Keratinocyte (primary cell): ENCODE data around the gene SETX. TPM values are rescaled to one million over a fixed set of nuclear protein-coding genes. Genes with fewer than 3 reads are reported as not detected.

Experiments
- DNase-seq: peaks from one replicate; pipeline ENCODE4 v3.0.0-alpha.2; 2011; ENCODE audit warnings: low read depth, missing footprints, low spot score
- FAIRE-seq: peaks from 2 replicates; lab custom pipeline; 2011; peaks lifted over from hg19 to GRCh38; lab: Jason Lieb, UNC
- H2AFZ ChIP-seq: 2 replicates; pipeline ENCODE4 v1.6.0; 2012; ENCODE audit warnings: low read length, control low read depth, inconsistent platforms; ENCODE audit not compliant: control insufficient read depth
- H3K27ac ChIP-seq: 2 replicates; pipeline ENCODE4 v1.5.1; 2011; ENCODE audit warnings: low read length; ENCODE audit not compliant: control insufficient read depth, insufficient read depth
- H3K27me3 ChIP-seq: 3 replicates; pipeline ENCODE4 v1.6.0; 2011; ENCODE audit warnings: low read length; ENCODE audit not compliant: control insufficient read depth, insufficient read depth; ENCODE audit errors: extremely low read depth
- H3K36me3 ChIP-seq, 2 experiments: 2 replicates in 1 of 2; 3 replicates in 1 of 2; pipeline ENCODE4 v1.5.1; 2011; ENCODE audit warnings: low read length in 2 of 2, mild to moderate bottlenecking in 1 of 2; ENCODE audit not compliant: control insufficient read depth in 2 of 2, insufficient read depth in 2 of 2; ENCODE audit errors: extremely low read depth in 1 of 2
- H3K4me1 ChIP-seq: 3 replicates; pipeline ENCODE4 v1.5.1; 2011; ENCODE audit warnings: low read length; ENCODE audit not compliant: control insufficient read depth, insufficient read depth; ENCODE audit errors: extremely low read depth
- H3K4me2 ChIP-seq: 3 replicates; pipeline ENCODE4 v1.6.0; 2011; ENCODE audit warnings: low read depth, low read length; ENCODE audit not compliant: control insufficient read depth, insufficient read depth; ENCODE audit errors: extremely low read depth
- H3K4me3 ChIP-seq, 3 experiments: fragments of 200-600 bp in 1 of 3; sonication (generic) in 1 of 3; 2 replicates in 2 of 3; 3 replicates in 1 of 3; pipeline ENCODE4 v1.5.1; 2011 to 2016; ENCODE audit warnings: low read length in 3 of 3, mild to moderate bottlenecking in 3 of 3, control low read depth in 2 of 3, inconsistent platforms in 1 of 3, low read depth in 1 of 3, mixed read lengths in 1 of 3, mixed run types in 1 of 3, moderate library complexity in 1 of 3; ENCODE audit not compliant: control insufficient read depth in 2 of 3, insufficient read depth in 2 of 3; ENCODE audit errors: extremely low read depth in 1 of 3
- H3K79me2 ChIP-seq: 2 replicates; pipeline ENCODE4 v1.6.0; 2012; ENCODE audit warnings: low read length; ENCODE audit not compliant: control insufficient read depth, insufficient read depth
- H3K9ac ChIP-seq: 3 replicates; pipeline ENCODE4 v1.6.0; 2011; ENCODE audit warnings: low read length; ENCODE audit not compliant: control insufficient read depth, insufficient read depth; ENCODE audit errors: extremely low read depth
- H3K9me1 ChIP-seq: 3 replicates; pipeline ENCODE4 v1.6.0; 2011; ENCODE audit warnings: low read length; ENCODE audit not compliant: control insufficient read depth, insufficient read depth; ENCODE audit errors: extremely low read depth
- H3K9me3 ChIP-seq: 2 replicates; pipeline ENCODE4 v1.5.1; 2012; ENCODE audit warnings: low read depth, low read length; ENCODE audit not compliant: control insufficient read depth
- H4K20me1 ChIP-seq: 3 replicates; pipeline ENCODE4 v1.6.0; 2011; ENCODE audit warnings: low read length; ENCODE audit not compliant: control insufficient read depth, insufficient read depth; ENCODE audit errors: extremely low read depth
- EZH2 ChIP-seq: IDR thresholded peaks from one replicate; pipeline ENCODE4 v1.6.1; 2012; ENCODE audit warnings: inconsistent platforms, mild to moderate bottlenecking, low read length, moderate library complexity
- dilution Hi-C: fragments of 300-500 bp; cut with MboI; formaldehyde crosslinking; loops from one replicate; pipeline ENCODE4 v1.7.0; 2020; ENCODE audit warnings: low sequenced_read_pairs; ENCODE audit not compliant: extremely low pct_ligation_motif_present
- polyA plus RNA-seq, 5 experiments: library from polyadenylated mRNA; depleted of rRNA in 3 of 5; stranded (reverse) in 3 of 5; stranded (forward) in 1 of 5; unstranded in 1 of 5; fragments of >200 nt; gene quantifications; 1 replicate in 1 of 5; 2 replicates in 3 of 5; 3 replicates in 1 of 5; pipeline versions ENCODE4 v1.2.1 to v1.2.3, GENCODE V29; 2011 to 2012; ENCODE audit warnings: missing spikeins in 2 of 5, low read depth in 1 of 5, low replicate concordance in 1 of 5
- TF ChIP-seq, protein P1 (sequence below), 3 experiments: IDR thresholded peaks in 1 of 3; conservative IDR thresholded peaks in 1 of 3; optimal IDR thresholded peaks in 1 of 3; 2 replicates in 2 of 3; 3 replicates in 1 of 3; pipeline versions ENCODE3 to v1.5.1; 2011; ENCODE audit warnings: low read length in 3 of 3, mild to moderate bottlenecking in 3 of 3, moderate library complexity in 2 of 3, control low read depth in 1 of 3, inconsistent platforms in 1 of 3; ENCODE audit not compliant: insufficient read depth in 2 of 3; ENCODE audit errors: extremely low read depth in 1 of 3

SETX gene
- polyA plus RNA-seq, 1 donor (not counting 4 experiments of a cell fraction or from before 2014, with no cell fraction given): 23.8 TPM

DNA sequence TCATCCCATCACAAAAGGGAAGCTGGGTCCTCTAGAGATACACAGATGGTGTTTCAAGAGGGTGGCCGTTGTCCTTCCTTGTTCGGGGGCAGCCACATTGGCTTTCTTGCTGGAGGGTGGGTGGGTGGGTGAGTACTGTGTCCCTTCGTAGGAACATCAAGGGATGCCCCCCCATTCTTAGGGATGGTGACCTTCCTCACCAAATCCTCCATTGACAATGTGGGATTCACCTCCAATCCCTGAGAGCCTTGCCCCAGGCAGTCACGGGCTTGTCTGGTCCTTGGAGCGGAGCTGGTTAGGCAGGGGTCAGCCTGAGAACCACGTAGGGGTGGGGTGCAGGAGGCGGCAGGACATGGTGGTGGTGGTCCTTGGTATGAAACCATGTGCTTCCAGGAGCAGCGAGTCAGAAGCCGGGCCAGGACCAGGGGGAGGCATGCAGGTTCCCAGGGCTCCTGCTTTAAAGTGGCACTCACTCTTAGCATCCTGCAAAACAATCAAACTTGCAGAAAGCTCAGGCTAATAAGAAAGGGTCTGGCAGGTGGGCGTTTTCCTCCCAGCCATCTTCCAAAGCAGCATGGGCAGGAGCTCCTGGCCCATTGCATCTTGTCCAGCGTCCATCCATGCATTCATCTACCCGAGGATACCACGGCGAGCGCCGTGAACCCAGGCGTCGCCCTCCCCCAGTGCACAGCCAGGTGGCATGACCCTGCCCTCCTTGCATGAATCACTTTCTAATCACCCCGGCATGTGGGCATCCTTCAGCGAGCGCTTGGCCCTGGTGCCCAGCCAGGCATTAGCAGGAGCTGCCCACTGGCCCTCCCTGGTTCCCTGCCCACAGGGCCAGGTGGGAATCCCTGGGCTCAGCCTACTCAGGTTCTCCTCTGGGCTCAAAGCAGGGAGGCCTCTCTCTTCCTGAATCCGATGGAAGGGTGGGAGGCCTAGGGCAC, 116.5 kb downstream of the SETX start:
- DNase-seq: no peak
- TF ChIP-seq EZH2: no peak
- TF ChIP-seq, protein P1, sequence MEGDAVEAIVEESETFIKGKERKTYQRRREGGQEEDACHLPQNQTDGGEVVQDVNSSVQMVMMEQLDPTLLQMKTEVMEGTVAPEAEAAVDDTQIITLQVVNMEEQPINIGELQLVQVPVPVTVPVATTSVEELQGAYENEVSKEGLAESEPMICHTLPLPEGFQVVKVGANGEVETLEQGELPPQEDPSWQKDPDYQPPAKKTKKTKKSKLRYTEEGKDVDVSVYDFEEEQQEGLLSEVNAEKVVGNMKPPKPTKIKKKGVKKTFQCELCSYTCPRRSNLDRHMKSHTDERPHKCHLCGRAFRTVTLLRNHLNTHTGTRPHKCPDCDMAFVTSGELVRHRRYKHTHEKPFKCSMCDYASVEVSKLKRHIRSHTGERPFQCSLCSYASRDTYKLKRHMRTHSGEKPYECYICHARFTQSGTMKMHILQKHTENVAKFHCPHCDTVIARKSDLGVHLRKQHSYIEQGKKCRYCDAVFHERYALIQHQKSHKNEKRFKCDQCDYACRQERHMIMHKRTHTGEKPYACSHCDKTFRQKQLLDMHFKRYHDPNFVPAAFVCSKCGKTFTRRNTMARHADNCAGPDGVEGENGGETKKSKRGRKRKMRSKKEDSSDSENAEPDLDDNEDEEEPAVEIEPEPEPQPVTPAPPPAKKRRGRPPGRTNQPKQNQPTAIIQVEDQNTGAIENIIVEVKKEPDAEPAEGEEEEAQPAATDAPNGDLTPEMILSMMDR (optimal IDR thresholded peaks at IDR 0.05 in 1 of 3, IDR thresholded peaks at IDR 0.05 in 1 of 3, conservative IDR thresholded peaks at IDR 0.05 in 1 of 3; ENCODE audit: extremely low read depth in 1 of 3, insufficient read depth in 2 of 3, low read length in 3 of 3): no peak
- no peak for FAIRE-seq
- Histone ChIP-seq H3K27ac (no peak overlapping the region), H3K4me1 (peaks cover 6% of the 10 kb centered on the region), H3K9me3 (no peaks in the 10 kb centered on the region), H3K79me2 (no peaks in the 10 kb centered on the region), H3K36me3 (no peaks in the 10 kb centered on the region), H3K4me3 (no peak overlapping the region), H3K9ac (no peak overlapping the region), H3K9me1 (no peaks in the 10 kb centered on the region), H2AFZ (no peak overlapping the region), H3K4me2 (no peak overlapping the region), H4K20me1 (peaks cover 4% of the 10 kb centered on the region), H3K27me3 (peaks cover 42% of the 10 kb centered on the region)
- dilution Hi-C loops: no loop called here

GRCh38 chr9:132237481-132237880, 117.3 kb downstream of the SETX start:
- H3K9me1 ChIP-seq: no peaks in the 10 kb centered on the region
- H3K9ac ChIP-seq: no peak overlapping the region
- no peak overlapping the region for H3K4me3 ChIP-seq
- no peaks in the 10 kb centered on the region for H3K9me3 ChIP-seq
- H3K27me3 ChIP-seq: peaks cover 34% of the 10 kb centered on the region
- H3K4me1 ChIP-seq: peaks cover 6% of the 10 kb centered on the region
- dilution Hi-C loops: no loop called here
- DNase-seq (no peak), FAIRE-seq (no peak)
- H4K20me1 ChIP-seq: peaks cover 4% of the 10 kb centered on the region
- H2AFZ ChIP-seq: no peak overlapping the region
- no peak overlapping the region for H3K4me2 ChIP-seq
- H3K36me3 ChIP-seq: no peaks in the 10 kb centered on the region
- H3K27ac ChIP-seq: no peak overlapping the region
- no peaks in the 10 kb centered on the region for H3K79me2 ChIP-seq
- no peak for TF ChIP-seq EZH2
- TF ChIP-seq, protein P1 (optimal IDR thresholded peaks at IDR 0.05 in 1 of 3, IDR thresholded peaks at IDR 0.05 in 1 of 3, conservative IDR thresholded peaks at IDR 0.05 in 1 of 3; ENCODE audit: extremely low read depth in 1 of 3, insufficient read depth in 2 of 3, low read length in 3 of 3): no peak
